HTERT RPE-1 (cell line): ENCODE results near the gene PLCB2.

Experiments
- in situ Hi-C: fragments of 300-500 bp; cut with MboI; formaldehyde crosslinking; loops from 4 replicates; pipeline ENCODE4 v1.14.3; 2020; ENCODE audit warnings: low sequenced_read_pairs

PLCB2 gene

DNA sequence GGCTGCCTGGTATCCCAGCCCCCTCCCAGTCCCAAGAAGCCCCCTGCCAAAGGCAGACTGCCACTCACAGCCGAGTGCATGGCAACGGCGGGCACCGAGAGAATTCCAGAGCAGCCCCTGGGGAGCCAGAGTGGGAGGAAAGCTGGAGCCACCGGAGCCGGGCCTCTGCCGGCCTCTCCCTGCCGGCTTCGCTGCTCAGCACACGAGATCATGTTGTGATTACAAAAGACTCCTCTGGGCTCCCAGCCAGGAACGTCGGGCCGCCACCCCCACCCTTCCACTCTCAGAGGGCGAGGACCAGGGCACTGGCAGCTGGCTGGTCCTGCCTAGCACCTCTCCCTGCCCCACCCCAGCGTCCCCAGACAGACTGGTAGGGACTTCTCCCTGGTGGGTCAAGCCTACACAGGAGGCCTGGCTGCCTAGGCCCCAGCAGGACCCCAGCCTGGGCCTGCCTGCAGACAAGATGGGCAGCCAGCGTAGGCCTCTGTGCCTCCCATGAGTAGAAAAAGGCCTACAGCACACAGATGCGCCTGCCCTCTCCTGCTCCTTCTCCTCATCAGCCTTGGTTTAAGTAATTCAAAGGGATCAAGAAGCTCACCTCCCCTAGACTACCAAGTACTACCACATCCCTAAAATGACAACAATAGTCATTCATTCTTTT lies 33.1 kb upstream of the PLCB2 start, which contains the start of gene CCDC9B:
Gene CCDC9B (minus strand): TSS at position 200 of the 661 bp plus-strand sequence. CDS start 120 bp downstream, at position 80.
- in situ Hi-C loops = no loop called here

DNA sequence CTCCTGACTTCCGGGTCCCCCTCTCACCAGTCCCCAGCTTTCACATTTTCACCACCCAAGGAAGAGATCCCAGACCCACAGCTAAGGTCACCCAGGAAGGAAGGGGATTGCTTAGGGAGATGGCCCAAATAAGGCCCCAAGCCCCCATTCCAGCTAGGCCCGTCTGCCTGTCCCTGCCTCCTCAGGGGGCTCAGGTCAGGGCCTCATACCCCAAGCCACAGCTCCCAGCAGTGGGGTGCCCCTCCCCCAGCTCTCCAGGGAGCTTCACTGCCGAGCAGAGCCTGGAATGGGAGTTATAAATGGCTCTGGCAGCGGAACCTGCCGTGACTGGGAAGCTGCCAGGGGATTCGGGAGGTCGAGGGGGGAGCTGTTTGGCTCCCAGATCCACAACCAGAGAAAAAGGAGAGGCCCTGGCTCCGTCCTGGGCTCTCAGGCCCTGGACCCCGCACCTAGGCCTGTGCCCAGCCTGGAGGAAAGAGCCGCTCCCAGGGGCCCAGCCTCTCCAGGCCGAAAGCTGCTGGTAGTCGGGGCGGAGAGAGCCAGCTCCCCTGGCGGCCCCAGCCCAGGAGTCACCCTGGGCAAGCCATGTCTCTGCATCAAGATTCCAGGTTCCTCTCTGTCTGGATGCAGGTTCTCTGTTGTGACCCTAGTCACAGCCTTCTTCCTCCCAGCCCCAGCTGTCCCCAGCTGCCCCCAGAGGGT lies 32.5 kb upstream of the PLCB2 start:
- in situ Hi-C loops = no loop called here

DNA sequence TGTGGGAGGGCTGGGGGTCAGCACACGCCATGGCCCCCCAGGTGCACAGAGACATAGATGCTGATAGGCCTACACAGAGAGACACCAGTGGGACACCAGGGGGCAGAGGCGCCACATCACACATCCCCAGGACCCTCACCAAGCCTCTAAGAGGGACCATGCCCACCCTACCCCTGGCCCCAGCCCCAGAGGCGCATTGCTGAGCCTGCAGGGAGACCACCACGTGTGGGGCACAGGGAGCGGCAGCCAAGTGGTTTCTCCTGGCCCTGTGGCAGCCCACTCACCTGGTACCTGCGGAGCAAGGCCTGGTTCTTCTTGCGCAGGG lies 31.8 kb upstream of the PLCB2 start:
- in situ Hi-C loops = no loop called here

DNA sequence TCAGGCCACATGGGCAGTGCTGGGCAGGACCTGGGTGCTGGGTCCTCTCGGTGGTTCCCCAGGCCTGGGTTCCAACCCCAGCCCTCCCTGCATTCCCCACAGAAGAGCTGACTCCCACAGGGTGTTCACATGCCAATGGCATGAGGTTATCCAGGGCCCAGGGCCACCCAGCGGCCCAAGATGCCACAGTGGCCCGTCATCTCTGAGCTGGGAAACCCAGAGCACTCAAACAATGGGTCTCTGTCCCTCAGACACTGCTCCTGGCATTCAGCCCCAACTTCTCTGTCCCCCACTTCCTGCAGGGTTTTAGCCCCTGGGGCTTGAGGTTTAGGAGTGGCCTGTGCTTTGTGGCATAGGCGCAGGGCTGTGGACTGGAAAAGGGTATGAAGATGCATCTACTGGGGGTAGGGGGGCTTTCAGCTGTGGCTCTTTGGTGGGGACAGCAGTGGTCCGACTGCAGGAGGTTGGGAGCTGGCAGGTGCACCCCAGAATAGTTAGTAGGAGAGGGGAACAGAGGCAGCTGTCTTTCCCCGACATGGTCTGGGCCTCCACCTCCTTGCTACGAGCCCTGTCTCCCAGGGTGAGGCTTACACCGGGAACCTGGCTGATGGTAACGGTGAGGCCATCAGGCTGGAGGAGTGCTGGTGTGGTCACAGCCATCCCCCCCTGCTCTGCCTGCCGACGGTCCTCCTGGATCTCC lies 31.3 kb upstream of the PLCB2 start:
- in situ Hi-C loops = no loop called here

DNA sequence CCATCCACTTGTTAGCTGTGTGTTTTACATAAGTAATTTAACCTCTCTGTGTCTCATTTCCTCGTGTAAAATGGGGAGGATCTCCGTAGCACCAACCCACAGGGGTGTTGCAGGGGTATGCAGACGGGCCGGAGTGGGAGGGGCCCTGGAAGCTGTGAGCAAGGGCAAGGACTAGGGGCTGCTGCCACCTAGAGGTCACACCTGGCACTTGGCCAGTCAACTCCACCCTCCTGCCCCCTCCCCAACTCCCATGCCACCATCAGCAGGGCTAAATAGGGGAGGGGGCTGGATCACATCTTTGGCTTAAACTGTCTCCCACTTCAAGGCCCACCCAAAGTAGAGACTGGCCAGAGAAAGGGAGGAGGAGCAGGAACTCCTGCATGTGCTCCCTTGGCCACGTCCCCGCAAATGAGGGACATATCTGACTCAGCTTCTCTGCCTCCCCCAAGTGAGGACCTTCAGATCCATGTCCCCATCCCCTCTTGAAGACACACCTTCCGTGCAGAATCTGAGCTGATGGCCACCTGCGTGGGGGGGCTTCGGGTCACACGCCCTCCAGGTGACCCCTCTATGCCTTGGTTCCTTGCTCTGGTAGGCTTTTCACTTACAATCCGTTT lies 30.4 kb upstream of the PLCB2 start:
- in situ Hi-C loops = no loop called here

DNA sequence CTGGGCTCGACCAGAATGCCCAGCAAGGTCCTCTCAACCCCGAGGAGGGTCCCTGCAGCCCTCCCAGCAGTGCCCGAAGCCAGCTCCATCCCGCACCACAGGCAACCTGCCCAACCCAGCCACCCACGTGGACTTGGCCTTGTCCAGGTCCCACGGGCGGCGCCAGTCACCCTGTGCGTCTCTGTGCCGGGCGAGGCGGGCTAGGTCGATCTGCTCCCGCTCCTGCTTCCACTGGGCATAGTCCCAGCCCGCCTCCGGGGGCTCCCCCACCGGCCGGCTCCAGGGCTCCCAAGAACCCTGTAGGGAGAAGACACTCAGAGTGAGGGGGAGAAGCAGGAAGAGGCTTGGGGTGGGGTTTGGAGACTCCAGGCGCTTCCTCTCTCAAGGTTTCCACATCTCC lies 29.9 kb upstream of the PLCB2 start:
- in situ Hi-C loops = no loop called here

DNA sequence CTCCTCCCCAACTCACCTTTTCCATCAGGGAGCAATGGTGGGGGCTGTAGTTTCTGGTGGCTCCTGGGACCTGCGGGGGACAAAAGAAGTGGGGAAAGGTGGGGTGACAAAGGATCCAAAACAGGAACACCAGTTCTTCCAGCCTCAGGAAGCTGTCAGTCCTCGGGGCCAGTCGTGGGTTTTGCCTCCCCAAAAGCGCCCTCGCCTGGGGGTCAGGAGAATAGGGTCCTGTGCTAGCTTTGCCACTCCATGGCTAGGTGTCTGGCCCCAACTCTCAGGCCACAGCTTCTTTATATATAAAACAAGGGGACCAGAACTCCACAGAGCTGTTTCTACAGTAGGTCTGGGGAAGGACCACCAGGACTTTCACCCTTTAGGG lies 29.0 kb upstream of the PLCB2 start:
- in situ Hi-C loops = no loop called here

DNA sequence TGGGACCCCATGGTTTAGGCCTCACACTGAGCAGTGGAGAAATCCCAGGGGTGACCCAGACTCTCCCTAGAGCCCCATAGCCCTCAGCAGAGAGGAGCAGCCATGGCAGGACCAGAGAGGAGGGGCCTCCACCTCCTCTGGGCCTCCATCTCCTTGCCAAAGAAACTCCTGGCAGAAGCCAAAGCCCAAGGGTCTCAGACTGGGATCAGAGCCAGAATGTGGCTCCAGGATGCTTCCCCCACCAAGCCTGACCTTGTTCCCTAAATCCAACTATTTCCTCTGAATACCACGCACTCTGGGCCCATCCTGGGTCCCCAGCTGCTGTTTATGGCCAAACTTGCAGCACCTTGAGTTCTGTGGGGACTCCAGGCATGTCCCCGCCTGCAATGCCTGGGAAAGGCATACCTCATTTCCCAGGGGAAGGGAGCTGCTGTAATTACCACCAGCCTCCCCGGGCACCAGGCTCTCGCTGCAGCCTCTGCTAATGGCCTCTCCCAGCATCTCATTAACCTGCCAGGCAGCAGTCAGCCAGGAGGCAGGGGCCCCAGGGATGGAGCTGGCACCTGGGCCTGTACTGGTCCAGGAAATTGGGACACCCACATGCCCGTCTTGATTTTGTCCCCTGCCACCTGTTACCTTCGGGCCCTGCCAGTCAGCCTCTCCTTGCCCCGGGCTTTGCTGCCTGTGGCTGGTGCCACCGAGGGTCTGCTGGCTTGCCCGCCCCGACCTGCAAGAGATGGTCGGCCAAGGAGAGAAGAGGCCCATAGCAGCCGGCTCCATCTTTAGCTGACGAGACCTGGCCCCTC lies 28.4 kb upstream of the PLCB2 start:
- in situ Hi-C loops = no loop called here

DNA sequence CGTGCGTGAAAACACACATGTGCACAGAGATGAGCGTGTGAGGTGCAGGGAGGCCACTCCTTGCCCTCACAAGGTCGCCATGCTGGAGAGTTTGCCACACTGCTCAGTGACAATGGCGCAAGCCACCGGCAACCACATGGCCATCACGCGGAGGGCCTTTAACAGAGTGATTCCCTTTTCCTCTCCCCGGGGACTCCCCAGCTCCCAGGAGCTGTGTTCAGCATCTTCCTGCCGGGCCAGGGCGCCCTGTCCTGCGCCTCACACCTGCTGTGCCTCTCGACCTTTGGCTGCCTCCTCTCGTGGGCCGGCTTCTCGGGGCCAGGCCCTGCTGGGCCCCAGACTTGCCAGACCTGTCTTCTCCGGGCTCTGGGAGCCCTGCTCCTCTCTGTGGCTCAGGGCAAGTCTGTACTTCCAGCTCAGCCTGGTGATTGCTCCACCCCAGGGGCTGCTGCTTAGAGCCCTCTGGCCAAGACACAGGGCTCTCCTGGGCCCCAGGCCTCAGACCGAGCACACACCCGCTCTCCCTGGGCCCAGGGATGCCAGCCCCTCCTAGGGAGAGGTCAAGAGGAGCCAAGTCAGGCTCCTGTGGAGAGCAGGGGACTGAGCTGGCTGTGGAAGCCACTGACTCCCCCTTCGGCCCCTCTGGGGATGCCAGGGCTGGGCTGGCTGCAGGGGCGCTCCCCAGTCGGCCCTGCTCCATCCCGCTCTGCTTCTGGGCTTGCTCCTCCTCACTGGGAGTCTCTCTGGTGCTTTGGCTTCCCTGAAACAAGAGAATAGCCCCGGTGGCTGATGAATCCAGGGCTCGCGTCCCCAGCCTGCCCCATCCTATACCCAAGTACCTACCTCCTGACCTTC lies 27.4 kb upstream of the PLCB2 start:
- in situ Hi-C loops = no loop called here

DNA sequence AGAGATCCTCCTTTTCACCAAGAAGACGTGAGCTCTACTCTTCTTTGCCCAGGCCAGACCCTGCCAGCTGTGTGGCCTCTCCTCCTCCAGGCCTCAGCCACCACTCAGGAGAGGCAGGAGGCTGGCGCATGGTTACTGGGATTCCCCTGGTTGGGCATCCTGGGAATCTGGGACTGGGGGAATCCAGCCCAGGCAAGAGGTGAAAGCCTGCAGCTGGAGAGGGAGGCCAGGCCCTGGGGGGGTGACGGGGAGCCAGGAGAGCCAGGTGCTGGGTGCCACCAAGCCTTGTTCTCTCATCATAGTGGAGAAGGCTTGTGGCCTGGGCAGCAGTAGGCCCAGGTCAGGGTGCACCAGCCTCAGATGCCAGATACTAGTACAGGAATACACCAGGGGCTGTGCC lies 26.8 kb upstream of the PLCB2 start:
- in situ Hi-C loops = no loop called here

DNA sequence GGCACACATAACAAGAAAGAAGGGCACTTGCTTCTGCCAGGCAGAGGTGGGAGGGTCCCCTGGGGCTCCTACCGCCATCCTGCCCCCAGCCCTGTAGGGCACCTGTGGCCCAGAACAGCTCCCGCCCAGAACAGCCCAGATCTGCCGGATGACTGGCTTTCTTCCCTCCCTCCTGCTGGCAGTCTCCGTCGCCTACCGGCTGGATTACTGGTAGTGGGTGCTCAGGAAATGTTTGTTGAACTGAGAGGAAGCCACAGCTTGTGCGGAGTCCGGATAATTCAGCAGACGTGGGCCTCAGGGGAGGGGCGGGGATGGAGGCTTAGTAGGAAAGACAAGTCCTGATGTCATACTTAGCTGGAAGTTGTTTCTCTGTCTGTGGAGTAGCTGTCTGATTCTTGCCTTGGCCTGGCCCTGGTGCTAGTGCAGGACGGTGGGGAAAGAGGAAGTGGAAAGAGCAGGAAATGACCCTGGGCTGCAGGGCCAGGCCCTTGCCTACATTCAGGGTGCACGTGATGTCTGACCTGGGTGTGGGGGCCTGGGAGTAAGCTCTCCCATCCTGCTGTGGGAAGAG lies 26.3 kb upstream of the PLCB2 start:
- in situ Hi-C loops = no loop called here

DNA sequence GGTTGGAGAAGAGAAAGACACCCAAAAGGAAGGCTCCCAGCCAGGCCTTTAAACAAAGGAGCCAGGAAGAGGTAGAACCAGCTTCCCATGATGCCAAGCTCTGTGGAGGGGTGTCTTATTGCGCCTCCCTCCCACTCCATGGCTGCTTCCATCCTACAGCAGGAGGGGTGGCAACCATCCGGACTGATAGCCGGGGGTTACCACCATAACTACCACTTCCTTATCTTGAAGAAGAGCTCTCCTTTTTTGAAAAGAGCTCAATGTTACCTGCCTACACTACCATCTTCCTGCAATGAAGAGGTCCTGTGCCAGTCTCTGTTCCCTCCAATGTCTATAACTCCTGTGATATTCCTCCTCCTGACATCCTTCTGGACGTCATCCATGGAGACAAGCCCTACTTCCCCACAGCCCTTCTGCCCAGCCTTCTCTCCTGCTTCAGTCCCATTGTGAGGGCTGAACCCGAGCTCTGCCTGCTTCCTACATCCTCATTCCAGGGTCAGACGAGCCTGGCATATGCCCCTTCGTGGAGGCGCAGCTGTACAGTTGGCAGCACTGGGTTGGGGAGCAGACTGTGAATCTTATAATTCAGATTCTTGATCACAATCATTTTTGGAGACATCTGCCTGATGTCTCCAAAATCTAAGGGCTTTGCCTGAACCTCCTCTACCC lies 24.5 kb upstream of the PLCB2 start:
- in situ Hi-C loops = no loop called here

DNA sequence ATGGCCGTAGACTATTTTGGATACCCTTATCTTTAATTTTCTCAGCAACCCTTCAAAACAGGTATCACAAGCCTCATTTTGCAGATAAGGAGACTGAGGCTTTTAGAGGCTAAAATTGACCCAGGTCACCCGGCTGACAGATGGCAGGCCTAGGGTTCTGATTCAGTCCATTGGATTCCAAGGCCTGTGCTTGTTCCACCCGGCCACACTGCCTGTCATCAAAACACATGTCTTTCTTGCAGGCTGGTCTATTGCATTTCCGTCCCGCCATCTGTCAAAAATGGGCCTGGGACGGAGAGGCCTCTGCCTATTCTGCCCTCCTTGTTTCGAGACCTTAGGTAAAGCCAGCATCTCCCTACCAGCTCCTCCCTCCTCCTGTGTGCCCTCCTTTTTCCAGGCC lies 23.9 kb upstream of the PLCB2 start:
- in situ Hi-C loops = no loop called here

DNA sequence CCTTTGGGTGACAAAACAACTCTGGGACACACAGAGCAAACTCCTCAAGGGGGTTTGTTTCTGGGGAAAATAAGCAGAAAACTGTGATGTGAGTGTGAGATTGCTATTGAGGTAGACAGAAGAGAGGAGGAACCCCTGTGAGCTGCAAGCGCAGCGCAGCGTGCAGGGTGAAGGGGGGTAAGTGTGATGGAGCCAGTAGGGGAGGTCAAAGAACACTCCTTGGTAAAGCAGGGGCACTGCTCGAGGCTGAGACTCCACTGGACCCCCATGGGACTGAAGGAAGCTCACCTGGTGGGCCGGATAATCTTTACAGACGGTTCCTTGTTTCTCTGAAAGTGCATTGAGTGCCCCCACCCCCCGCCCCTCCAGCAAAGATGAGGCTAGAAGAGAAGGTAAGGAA lies 23.3 kb upstream of the PLCB2 start:
- in situ Hi-C loops = no loop called here

DNA sequence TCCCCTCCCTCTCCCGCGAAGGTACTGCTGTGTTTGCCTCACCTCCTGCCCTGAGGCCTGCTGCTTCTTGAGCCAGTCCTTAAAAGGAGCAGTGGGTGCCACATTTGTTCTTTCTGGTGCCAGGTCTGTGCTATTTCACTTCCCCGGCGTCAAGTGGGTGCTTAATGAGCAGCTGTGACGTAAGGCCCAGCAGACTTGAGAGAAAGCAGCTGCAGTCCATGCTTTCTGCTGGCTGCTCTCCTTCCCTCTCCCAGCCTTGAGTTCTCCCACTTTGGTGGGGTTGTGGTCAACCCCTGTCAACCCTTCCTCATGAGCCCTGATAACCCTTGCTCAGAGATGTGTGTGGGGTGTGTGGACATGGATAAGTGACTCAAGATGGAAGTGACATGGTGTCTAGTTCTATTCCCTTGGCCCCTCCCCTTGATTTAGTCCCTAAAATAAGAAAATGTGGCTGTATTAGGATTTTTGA lies 22.7 kb upstream of the PLCB2 start:
- in situ Hi-C loops = no loop called here

DNA sequence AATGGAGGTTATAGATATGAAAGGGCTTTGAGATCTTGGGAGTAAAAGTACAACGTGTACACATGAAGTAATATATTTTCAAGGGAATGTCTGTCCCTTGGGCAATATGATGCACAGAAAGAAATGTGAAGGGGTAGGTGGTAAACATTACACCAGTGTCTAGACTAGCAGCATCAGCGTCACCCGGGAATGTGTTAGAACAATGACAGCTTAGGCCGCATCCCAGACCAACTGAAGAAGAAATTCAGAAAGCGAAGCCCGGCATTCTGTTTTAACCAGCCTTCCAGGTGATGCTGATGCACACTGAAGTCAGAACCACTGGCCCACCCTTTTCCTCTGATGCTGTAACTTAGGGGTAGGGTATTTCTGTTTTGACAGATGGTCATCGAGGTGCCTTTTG lies 22.1 kb upstream of the PLCB2 start:
- in situ Hi-C loops = no loop called here

DNA sequence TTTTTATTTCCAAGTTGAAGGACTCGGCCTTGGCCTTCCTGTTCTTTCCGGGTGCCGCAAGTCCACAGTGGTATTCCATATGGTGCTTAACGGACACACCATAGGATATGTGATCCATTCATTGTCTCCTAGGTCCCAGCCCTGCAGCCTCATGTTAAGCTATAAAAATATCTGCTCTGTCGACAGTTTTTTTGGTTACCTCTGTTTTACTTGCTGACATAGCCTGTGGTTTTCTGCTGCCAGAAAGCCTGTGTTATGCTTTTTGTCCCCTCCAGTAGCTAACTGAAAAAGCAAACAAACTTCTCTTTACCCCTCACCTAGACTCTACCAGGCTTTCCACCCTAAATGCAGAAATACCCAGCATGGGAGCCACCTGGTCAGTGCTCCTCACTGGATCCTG lies 21.0 kb upstream of the PLCB2 start:
- in situ Hi-C loops = no loop called here

DNA sequence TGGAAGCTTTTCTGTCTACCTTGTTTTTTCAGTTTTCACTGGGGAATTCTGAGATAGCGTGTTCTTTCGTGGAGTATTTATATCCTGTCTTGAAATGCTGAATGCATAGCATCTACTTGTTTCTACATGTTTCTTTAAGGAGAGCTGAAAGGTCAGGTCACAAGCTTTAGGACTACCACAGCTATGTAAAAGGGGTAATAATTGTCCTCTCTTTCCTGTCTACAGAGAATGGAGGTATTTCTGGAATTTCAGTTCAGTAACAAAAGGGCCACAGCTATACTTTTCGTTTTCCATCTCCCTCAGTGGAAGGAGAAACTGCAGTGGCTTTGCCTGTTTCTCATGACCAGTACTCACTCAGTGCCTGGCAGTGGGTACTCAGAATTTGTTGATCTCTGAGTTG lies 20.4 kb upstream of the PLCB2 start:
- in situ Hi-C loops = no loop called here

DNA sequence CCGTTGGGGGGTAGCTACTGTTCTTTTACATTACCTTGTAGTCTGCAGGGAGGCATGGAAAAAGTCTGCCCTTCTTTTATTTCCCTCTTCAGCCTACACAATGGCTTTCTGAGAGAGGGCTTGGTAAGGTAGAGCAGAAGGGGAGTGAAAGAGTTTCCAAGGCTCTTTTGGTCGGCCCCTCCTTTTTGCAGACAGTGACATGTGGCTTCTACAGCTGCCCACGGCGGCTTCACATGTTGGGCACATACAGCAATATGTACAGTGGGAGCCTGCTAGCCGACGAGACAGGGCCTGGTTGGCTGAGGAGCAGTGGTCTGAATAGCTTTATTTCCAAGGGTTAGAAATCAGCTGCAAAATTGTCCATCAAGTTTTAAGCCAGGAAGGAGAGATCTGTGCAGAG lies 19.7 kb upstream of the PLCB2 start:
- in situ Hi-C loops = no loop called here
